ENCODE data around the gene WDR59. TPM values are rescaled to one million over a fixed set of nuclear protein-coding genes. Genes with fewer than 3 reads are reported as not detected.

Gene WDR59
- total and polyA plus RNA-seq, 2 donors (not counting 3 experiments of a cell fraction or from before 2014, with no cell fraction given) = 51.1 to 60.0 TPM

DNA sequence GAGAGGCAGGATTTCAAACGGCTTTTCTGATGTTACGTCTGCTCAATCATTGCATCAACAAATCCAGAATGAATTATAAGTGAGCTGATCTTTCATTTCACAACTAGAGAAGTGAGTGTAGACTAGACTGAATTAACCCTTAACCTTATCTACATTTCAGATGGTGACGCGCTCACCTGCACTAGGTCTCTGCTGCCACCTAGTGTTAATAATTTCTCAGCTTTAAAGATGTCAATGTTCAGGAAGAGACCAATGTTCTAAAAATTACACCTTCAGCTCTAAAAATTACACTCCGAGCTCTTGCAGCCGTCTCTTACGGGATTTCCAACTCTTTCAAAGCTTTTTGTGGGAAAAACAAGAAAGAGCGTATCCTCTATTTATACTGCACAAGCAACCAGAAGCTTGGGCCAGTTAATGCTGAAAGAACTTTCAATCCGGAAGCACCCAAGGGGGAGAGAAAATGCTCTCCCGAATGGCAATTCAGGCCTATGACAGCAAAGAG, 122.1 kb downstream of the WDR59 start:
- DNase-seq (ENCODE audit: low read depth, low spot score) (peak; percentile 61), FAIRE-seq (peak; percentile 86)
- no peak for TF ChIP-seq EZH2 (IDR thresholded peaks at IDR 0.05; ENCODE audit: borderline replicate concordance, low read depth, low read length, severe bottlenecking)
- TF ChIP-seq JUN (IDR thresholded peaks at IDR 0.05; ENCODE audit: borderline replicate concordance, insufficient read depth, insufficient read length, low read depth) = no peak
- TF ChIP-seq, protein P1, sequence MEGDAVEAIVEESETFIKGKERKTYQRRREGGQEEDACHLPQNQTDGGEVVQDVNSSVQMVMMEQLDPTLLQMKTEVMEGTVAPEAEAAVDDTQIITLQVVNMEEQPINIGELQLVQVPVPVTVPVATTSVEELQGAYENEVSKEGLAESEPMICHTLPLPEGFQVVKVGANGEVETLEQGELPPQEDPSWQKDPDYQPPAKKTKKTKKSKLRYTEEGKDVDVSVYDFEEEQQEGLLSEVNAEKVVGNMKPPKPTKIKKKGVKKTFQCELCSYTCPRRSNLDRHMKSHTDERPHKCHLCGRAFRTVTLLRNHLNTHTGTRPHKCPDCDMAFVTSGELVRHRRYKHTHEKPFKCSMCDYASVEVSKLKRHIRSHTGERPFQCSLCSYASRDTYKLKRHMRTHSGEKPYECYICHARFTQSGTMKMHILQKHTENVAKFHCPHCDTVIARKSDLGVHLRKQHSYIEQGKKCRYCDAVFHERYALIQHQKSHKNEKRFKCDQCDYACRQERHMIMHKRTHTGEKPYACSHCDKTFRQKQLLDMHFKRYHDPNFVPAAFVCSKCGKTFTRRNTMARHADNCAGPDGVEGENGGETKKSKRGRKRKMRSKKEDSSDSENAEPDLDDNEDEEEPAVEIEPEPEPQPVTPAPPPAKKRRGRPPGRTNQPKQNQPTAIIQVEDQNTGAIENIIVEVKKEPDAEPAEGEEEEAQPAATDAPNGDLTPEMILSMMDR (IDR thresholded peaks at IDR 0.05; ENCODE audit: extremely low read depth in 1 of 2, insufficient read depth in 1 of 2, low read depth in 1 of 2, low read length in 2 of 2) = peak; percentile 54 to 59
- dilution Hi-C loops (cut with MboI; ENCODE audit: extremely low pct_ligation_motif_present, low sequenced_read_pairs) = no loop called here
- H4K20me1 ChIP-seq (replicated peaks; ENCODE audit: control insufficient read depth, extremely low read depth, insufficient read depth, low read length) = no peaks in the 10 kb centered on the region
- H3K9me1 ChIP-seq (replicated peaks; ENCODE audit: control insufficient read depth, extremely low read depth, insufficient read depth, low read length) = no peaks in the 10 kb centered on the region
- POLR2A ChIA-PET = interaction anchor here (0.6 kb wide), 2 partner anchors 10 to 152 kb away, joined by 3 read pairs; no protein-coding TSS in a partner anchor
- no TSS peak for BruUV-seq (replicated peaks)
- intact Hi-C loops (cut with micrococcal nuclease) = loop anchor here (1.0 to 2.0 kb wide), 3 partner anchors 49 to 162 kb away; partner anchors contain the start of gene MLKL
- H3K4me2 ChIP-seq (ENCODE audit: insufficient read depth, low read length) = no peak overlapping the region
- peaks cover 0 to 1% of the 10 kb centered on the region in 2 experiments for H3K27me3 ChIP-seq (ENCODE audit: control insufficient read depth in 2 of 2, insufficient read depth in 2 of 2, low read length in 2 of 2)
- H3K79me2 ChIP-seq (ENCODE audit: control insufficient read depth, insufficient read depth, low read length) = no peaks in the 10 kb centered on the region
- no peak overlapping the region for H3K4me3 ChIP-seq (replicated peaks in 1 of 3; ENCODE audit: insufficient read depth in 1 of 3, low read depth in 1 of 3, low read length in 3 of 3)
- H3K27ac ChIP-seq (ENCODE audit: insufficient read depth, low read depth, low read length) = no peak overlapping the region
- no peaks in the 10 kb centered on the region for H3K9me3 ChIP-seq (replicated peaks; ENCODE audit: control insufficient read depth, insufficient read depth, low read length)
- CTCF ChIA-PET = interaction anchor here (0.6 to 7.3 kb wide), 62 partner anchors 10 to 553 kb away, joined by 3 to 164 read pairs (median 4); partner anchors contain the start of genes FA2H, MLKL, RFWD3 and WDR59
- H3K36me3 ChIP-seq (ENCODE audit: control insufficient read depth in 2 of 2, extremely low read depth in 1 of 2, insufficient read depth in 2 of 2, low read length in 2 of 2) = no peaks in the 10 kb centered on the region
- no peak overlapping the region for H2AFZ ChIP-seq (ENCODE audit: low read depth, low read length)
- peaks cover 3% of the 10 kb centered on the region for H3K4me1 ChIP-seq (ENCODE audit: control insufficient read depth, extremely low read depth, insufficient read depth, low read length)
- no peak overlapping the region for H3K9ac ChIP-seq (replicated peaks; ENCODE audit: extremely low read depth, insufficient read depth, low read length)

- POLR2A ChIA-PET = no interaction called here
- no peak for TF ChIP-seq POLR2A (IDR thresholded peaks at IDR 0.05; ENCODE audit: low read depth, low read length)
- TF ChIP-seq, protein P1 (IDR thresholded peaks at IDR 0.05; ENCODE audit: extremely low read depth in 1 of 2, insufficient read depth in 1 of 2, low read depth in 1 of 2, low read length in 2 of 2) = no peak
- TF ChIP-seq, protein P2, sequence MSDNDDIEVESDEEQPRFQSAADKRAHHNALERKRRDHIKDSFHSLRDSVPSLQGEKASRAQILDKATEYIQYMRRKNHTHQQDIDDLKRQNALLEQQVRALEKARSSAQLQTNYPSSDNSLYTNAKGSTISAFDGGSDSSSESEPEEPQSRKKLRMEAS (IDR thresholded peaks at IDR 0.05; ENCODE audit: insufficient read depth, insufficient read length) = no peak
- no peak for TF ChIP-seq POLR2AphosphoS5 (IDR thresholded peaks at IDR 0.05; ENCODE audit: insufficient read depth, low read depth, low read length)
- TF ChIP-seq FOS (IDR thresholded peaks at IDR 0.05; ENCODE audit: borderline replicate concordance, insufficient read depth, low read length) = no peak
- no peak for TF ChIP-seq JUN (IDR thresholded peaks at IDR 0.05; ENCODE audit: borderline replicate concordance, insufficient read depth, insufficient read length, low read depth)
- no peak for TF ChIP-seq MYC (IDR thresholded peaks at IDR 0.05; ENCODE audit: low read depth, low read length)
- no peak for TF ChIP-seq EZH2 (IDR thresholded peaks at IDR 0.05; ENCODE audit: borderline replicate concordance, low read depth, low read length, severe bottlenecking)
- TF ChIP-seq GATA2 (IDR thresholded peaks at IDR 0.05; ENCODE audit: insufficient read depth, insufficient read length, low read depth, low read length) = no peak
- Histone ChIP-seq H2AFZ (ENCODE audit: low read depth, low read length) (no peak overlapping the region), H3K9me3 (replicated peaks; ENCODE audit: control insufficient read depth, insufficient read depth, low read length) (no peaks in the 10 kb centered on the region), H3K9me1 (replicated peaks; ENCODE audit: control insufficient read depth, extremely low read depth, insufficient read depth, low read length) (no peaks in the 10 kb centered on the region), H3K79me2 (ENCODE audit: control insufficient read depth, insufficient read depth, low read length) (no peaks in the 10 kb centered on the region), H3K36me3 (ENCODE audit: control insufficient read depth in 2 of 2, extremely low read depth in 1 of 2, insufficient read depth in 2 of 2, low read length in 2 of 2) (no peaks in the 10 kb centered on the region), H3K4me3 (replicated peaks in 1 of 3; ENCODE audit: insufficient read depth in 1 of 3, low read depth in 1 of 3, low read length in 3 of 3) (no peak overlapping the region), H4K20me1 (replicated peaks; ENCODE audit: control insufficient read depth, extremely low read depth, insufficient read depth, low read length) (no peaks in the 10 kb centered on the region), H3K4me1 (ENCODE audit: control insufficient read depth, extremely low read depth, insufficient read depth, low read length) (no peaks in the 10 kb centered on the region), H3K27me3 (ENCODE audit: control insufficient read depth in 2 of 2, insufficient read depth in 2 of 2, low read length in 2 of 2) (peaks cover 0 to 4% of the 10 kb centered on the region in 2 experiments), H3K4me2 (ENCODE audit: insufficient read depth, low read length) (no peak overlapping the region), H3K27ac (ENCODE audit: insufficient read depth, low read depth, low read length) (no peak overlapping the region), H3K9ac (replicated peaks; ENCODE audit: extremely low read depth, insufficient read depth, low read length) (no peak overlapping the region)
- no TSS peak for BruUV-seq (replicated peaks)
- intact Hi-C loops (cut with micrococcal nuclease) = no loop called here
- FAIRE-seq (no peak), DNase-seq (ENCODE audit: low read depth, low spot score) (no peak)
- CTCF ChIA-PET = interaction anchor here (0.6 to 4.3 kb wide), 3 partner anchors 10 to 76 kb away, joined by 3 to 24 read pairs (median 3); no protein-coding TSS in a partner anchor
- dilution Hi-C loops (cut with MboI; ENCODE audit: extremely low pct_ligation_motif_present, low sequenced_read_pairs) = no loop called here
Measured at GRCh38 chr16:74852500-74852875, 132.4 kb downstream of the WDR59 start.
